Measurements from ENCODE around the gene FIZ1.

Gene FIZ1

DNA sequence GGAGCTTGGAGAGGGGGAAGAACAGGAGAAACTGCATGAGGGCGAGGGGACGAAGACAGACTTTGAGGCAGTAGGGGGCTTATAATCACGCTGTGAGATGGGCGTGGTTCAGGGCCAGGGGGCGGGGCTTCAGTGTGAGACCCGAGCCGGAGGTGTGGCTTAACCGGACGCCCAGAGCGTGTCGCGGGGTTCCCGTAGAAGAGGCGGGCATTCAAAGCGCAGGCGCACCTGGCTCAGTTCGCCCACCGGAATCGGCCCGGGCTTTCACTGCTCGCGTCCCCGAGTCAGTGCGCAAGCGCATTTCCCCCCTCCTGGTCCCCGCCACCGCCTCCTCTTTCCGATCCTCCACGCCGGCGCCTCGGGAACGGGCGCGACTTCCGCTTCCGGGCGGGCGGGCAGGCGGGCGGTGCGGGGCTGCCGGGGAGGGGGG lies 5.9 kb upstream of the FIZ1 start:
- Histone ChIP-seq H3K27me3 (ENCODE audit: control insufficient read depth in 2 of 2, insufficient read depth in 2 of 2, low read length in 2 of 2) (no peaks in the 10 kb centered on the region), H3K9ac (ENCODE audit: low read depth in 1 of 2, low read length in 2 of 2) (peak overlapping the region; percentile 63 to 68), H3K4me3 (ENCODE audit: low read length in 2 of 2) (peak overlapping the region; percentile 90 to 91), H3K9me3 (ENCODE audit: control insufficient read depth in 2 of 2, low read length in 2 of 2) (no peaks in the 10 kb centered on the region), H3K4me1 (ENCODE audit: control insufficient read depth in 2 of 2, insufficient read depth in 2 of 2, low read length in 2 of 2) (peaks cover 24 to 28% of the 10 kb centered on the region in 2 donors), H3K36me3 (ENCODE audit: control insufficient read depth in 2 of 2, insufficient read depth in 2 of 2, low read length in 2 of 2) (peaks cover 0 to 8% of the 10 kb centered on the region in 2 donors), H3K27ac (ENCODE audit: low read depth in 2 of 2, low read length in 2 of 2) (peak overlapping the region; percentile 92 to 93)

- Histone ChIP-seq H3K27me3 (ENCODE audit: control insufficient read depth in 2 of 2, insufficient read depth in 2 of 2, low read length in 2 of 2) (no peaks in the 10 kb centered on the region), H3K4me1 (ENCODE audit: control insufficient read depth in 2 of 2, insufficient read depth in 2 of 2, low read length in 2 of 2) (peaks cover 25 to 28% of the 10 kb centered on the region in 2 donors), H3K27ac (ENCODE audit: low read depth in 2 of 2, low read length in 2 of 2) (no peak overlapping the region), H3K36me3 (ENCODE audit: control insufficient read depth in 2 of 2, insufficient read depth in 2 of 2, low read length in 2 of 2) (no peaks in the 10 kb centered on the region), H3K4me3 (ENCODE audit: low read length in 2 of 2) (no peak overlapping the region), H3K9me3 (ENCODE audit: control insufficient read depth in 2 of 2, low read length in 2 of 2) (no peaks in the 10 kb centered on the region), H3K9ac (ENCODE audit: low read depth in 1 of 2, low read length in 2 of 2) (no peak overlapping the region)
Observed at GRCh38 chr19:55603581-55604292, 4.4 kb upstream of the FIZ1 start.

DNA sequence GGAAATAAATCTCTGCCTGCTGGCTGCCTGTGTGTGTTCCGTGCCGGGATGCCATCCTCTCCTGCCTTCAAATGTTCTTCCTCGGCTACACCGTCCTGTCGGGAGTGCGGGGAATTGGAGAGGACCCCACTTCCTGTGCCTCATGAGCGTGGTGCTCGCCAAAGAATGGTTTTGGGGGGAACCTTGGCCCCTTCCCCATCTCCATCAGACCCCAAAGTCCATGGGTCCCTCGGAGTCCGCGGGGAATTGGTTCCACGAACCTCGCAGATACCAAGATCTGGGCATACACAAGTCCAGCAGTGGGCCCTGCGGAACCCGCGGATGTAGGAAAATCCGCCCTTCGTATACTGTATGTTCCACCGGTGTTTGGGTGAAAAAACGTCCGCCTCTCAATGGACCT lies 3.8 kb upstream of the FIZ1 start:
- H3K9me3 ChIP-seq (ENCODE audit: control insufficient read depth in 2 of 2, low read length in 2 of 2) = no peaks in the 10 kb centered on the region
- no peak overlapping the region for H3K9ac ChIP-seq (ENCODE audit: low read depth in 1 of 2, low read length in 2 of 2)
- H3K4me1 ChIP-seq (ENCODE audit: control insufficient read depth in 2 of 2, insufficient read depth in 2 of 2, low read length in 2 of 2) = peaks cover 27 to 28% of the 10 kb centered on the region in 2 donors
- H3K36me3 ChIP-seq (ENCODE audit: control insufficient read depth in 2 of 2, insufficient read depth in 2 of 2, low read length in 2 of 2) = no peaks in the 10 kb centered on the region
- H3K4me3 ChIP-seq (ENCODE audit: low read length in 2 of 2) = no peak overlapping the region
- no peak overlapping the region for H3K27ac ChIP-seq (ENCODE audit: low read depth in 2 of 2, low read length in 2 of 2)
- no peaks in the 10 kb centered on the region for H3K27me3 ChIP-seq (ENCODE audit: control insufficient read depth in 2 of 2, insufficient read depth in 2 of 2, low read length in 2 of 2)

DNA sequence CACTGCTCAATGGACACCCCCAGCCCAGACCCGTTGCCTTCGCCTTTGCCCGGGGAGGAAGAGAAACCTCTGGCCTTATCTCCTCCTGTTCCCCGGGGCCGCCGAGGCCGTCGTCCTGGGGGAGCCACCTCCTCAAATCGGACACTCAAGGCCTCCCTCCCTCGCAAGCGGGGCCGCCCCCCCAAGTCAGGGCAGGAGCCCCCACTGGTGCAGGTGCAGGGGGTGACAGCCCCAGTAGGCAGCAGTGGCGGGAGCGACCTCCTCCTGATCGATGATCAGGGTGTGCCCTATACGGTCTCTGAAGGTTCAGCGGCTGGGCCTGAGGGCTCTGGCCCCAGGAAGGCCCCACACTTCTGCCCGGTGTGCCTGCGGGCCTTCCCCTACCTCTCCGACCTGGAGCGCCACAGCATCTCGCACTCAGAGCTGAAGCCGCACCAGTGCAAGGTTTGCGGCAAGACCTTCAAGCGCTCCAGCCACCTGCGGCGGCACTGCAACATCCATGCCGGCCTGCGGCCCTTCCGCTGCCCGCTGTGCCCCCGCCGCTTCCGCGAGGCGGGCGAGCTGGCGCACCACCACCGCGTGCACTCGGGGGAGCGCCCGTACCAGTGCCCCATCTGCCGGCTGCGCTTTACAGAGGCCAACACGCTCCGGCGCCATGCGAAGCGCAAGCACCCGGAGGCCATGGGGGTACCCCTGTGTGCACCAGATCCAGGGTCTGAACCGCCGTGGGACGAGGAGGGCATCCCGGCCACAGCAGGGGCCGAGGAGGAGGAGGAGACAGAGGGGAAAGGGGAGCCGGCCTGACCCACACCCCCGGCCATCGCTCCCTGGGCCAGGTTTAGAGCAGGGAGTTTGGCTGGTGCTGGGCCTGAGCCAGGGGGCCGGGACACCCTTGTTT lies 3.0 kb upstream of the FIZ1 start:
- Histone ChIP-seq H3K4me1 (ENCODE audit: control insufficient read depth in 2 of 2, insufficient read depth in 2 of 2, low read length in 2 of 2) (peaks cover 27 to 28% of the 10 kb centered on the region in 2 donors), H3K36me3 (ENCODE audit: control insufficient read depth in 2 of 2, insufficient read depth in 2 of 2, low read length in 2 of 2) (no peaks in the 10 kb centered on the region), H3K27me3 (ENCODE audit: control insufficient read depth in 2 of 2, insufficient read depth in 2 of 2, low read length in 2 of 2) (no peaks in the 10 kb centered on the region), H3K4me3 (ENCODE audit: low read length in 2 of 2) (no peak overlapping the region), H3K9me3 (ENCODE audit: control insufficient read depth in 2 of 2, low read length in 2 of 2) (no peaks in the 10 kb centered on the region), H3K27ac (ENCODE audit: low read depth in 2 of 2, low read length in 2 of 2) (no peak overlapping the region), H3K9ac (ENCODE audit: low read depth in 1 of 2, low read length in 2 of 2) (no peak overlapping the region)

- no peaks in the 10 kb centered on the region for H3K9me3 ChIP-seq (ENCODE audit: control insufficient read depth in 2 of 2, low read length in 2 of 2)
- peak overlapping the region; percentile 74 to 75 for H3K9ac ChIP-seq (ENCODE audit: low read depth in 1 of 2, low read length in 2 of 2)
- peak overlapping the region; percentile 93 to 98 for H3K27ac ChIP-seq (ENCODE audit: low read depth in 2 of 2, low read length in 2 of 2)
- peaks cover 18 to 20% of the 10 kb centered on the region in 2 donors for H3K4me1 ChIP-seq (ENCODE audit: control insufficient read depth in 2 of 2, insufficient read depth in 2 of 2, low read length in 2 of 2)
- H3K36me3 ChIP-seq (ENCODE audit: control insufficient read depth in 2 of 2, insufficient read depth in 2 of 2, low read length in 2 of 2) = peaks cover 0 to 5% of the 10 kb centered on the region in 2 donors
- H3K27me3 ChIP-seq (ENCODE audit: control insufficient read depth in 2 of 2, insufficient read depth in 2 of 2, low read length in 2 of 2) = no peaks in the 10 kb centered on the region
- peak overlapping the region; percentile 77 to 93 for H3K4me3 ChIP-seq (ENCODE audit: low read length in 2 of 2)
Observed at GRCh38 chr19:55601084-55601483, 1.8 kb upstream of the FIZ1 start.

- Histone ChIP-seq H3K4me3 (ENCODE audit: low read length in 2 of 2) (peak overlapping the region; percentile 77 to 93), H3K36me3 (ENCODE audit: control insufficient read depth in 2 of 2, insufficient read depth in 2 of 2, low read length in 2 of 2) (peaks cover 0 to 8% of the 10 kb centered on the region in 2 donors), H3K27ac (ENCODE audit: low read depth in 2 of 2, low read length in 2 of 2) (peak overlapping the region; percentile 93 to 98), H3K4me1 (ENCODE audit: control insufficient read depth in 2 of 2, insufficient read depth in 2 of 2, low read length in 2 of 2) (peaks cover 16 to 17% of the 10 kb centered on the region in 2 donors), H3K27me3 (ENCODE audit: control insufficient read depth in 2 of 2, insufficient read depth in 2 of 2, low read length in 2 of 2) (no peaks in the 10 kb centered on the region), H3K9ac (ENCODE audit: low read depth in 1 of 2, low read length in 2 of 2) (peak overlapping the region; percentile 74 to 75), H3K9me3 (ENCODE audit: control insufficient read depth in 2 of 2, low read length in 2 of 2) (no peaks in the 10 kb centered on the region)
Observed at GRCh38 chr19:55600662-55601028, 1.3 kb upstream of the FIZ1 start.

DNA sequence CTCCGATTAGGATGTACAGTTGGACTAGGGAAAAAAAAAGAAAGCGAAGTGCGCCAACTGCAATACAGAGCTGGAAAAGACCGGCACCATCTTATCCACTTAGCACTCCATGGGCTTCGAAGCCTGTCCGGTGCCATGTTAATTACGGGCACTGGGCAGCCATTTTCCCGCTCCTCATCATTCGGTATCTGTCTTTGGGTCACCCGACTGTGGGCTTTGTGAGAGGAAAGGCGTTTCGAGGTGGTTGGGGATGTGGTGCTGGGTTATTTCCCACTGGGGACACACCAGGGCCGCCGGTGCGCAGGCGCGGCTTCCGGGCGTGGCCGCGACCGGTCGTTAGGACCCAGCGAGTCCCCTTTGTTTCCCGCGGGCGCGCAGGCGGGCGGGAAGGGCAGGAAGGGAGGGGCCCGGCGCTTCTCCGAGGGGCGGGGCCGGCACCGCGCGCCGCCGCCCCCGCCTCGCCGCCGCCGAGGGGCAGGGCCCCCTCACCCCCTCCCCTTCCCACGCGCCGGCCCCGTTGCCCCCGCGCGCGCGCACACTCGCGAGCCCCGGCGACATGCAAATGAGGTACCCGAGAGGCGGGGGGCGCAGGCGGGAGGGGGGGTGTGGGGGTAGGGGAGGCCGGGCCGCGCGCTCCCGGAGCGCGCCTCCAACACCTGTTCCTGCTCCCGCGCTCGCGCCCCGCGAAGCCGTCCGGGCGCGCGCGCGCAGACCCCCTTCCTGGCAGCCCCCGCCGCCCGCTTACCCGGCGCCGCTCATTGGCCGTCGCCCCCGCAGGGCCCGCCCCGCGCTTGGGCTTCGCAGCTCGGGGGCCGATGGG lies 735 bp upstream of the FIZ1 start, which contains the start of gene ZNF524:
Gene ZNF524 (plus strand): TSS at position 447 of the 820 bp plus-strand sequence. CDS start 1,825 bp downstream, outside the sequence.
- peak within 1 kb of the TSS; percentile 93 to 98 for H3K27ac ChIP-seq (ENCODE audit: low read depth in 2 of 2, low read length in 2 of 2)
- no peaks in the 10 kb centered on the region for H3K9me3 ChIP-seq (ENCODE audit: control insufficient read depth in 2 of 2, low read length in 2 of 2)
- H3K4me3 ChIP-seq (ENCODE audit: low read length in 2 of 2) = peak within 1 kb of the TSS; percentile 93 to 97
- no peaks in the 10 kb centered on the region for H3K27me3 ChIP-seq (ENCODE audit: control insufficient read depth in 2 of 2, insufficient read depth in 2 of 2, low read length in 2 of 2)
- peak within 1 kb of the TSS; percentile 75 to 77 for H3K9ac ChIP-seq (ENCODE audit: low read depth in 1 of 2, low read length in 2 of 2)
- peaks cover 6 to 13% of the 10 kb centered on the region in 2 donors for H3K36me3 ChIP-seq (ENCODE audit: control insufficient read depth in 2 of 2, insufficient read depth in 2 of 2, low read length in 2 of 2)
- peaks cover 16 to 17% of the 10 kb centered on the region in 2 donors for H3K4me1 ChIP-seq (ENCODE audit: control insufficient read depth in 2 of 2, insufficient read depth in 2 of 2, low read length in 2 of 2)

GRCh38 chr19:55598719-55599467 lies 424 bp downstream of the FIZ1 start:
- peaks cover 9 to 16% of the 10 kb centered on the region in 2 donors for H3K36me3 ChIP-seq (ENCODE audit: control insufficient read depth in 2 of 2, insufficient read depth in 2 of 2, low read length in 2 of 2)
- H3K9ac ChIP-seq (ENCODE audit: low read depth in 1 of 2, low read length in 2 of 2) = peak overlapping the region; percentile 75 to 77
- peak overlapping the region; percentile 93 to 98 for H3K27ac ChIP-seq (ENCODE audit: low read depth in 2 of 2, low read length in 2 of 2)
- no peaks in the 10 kb centered on the region for H3K27me3 ChIP-seq (ENCODE audit: control insufficient read depth in 2 of 2, insufficient read depth in 2 of 2, low read length in 2 of 2)
- H3K4me1 ChIP-seq (ENCODE audit: control insufficient read depth in 2 of 2, insufficient read depth in 2 of 2, low read length in 2 of 2) = peaks cover 11% of the 10 kb centered on the region in 2 donors
- peak overlapping the region; percentile 93 to 97 for H3K4me3 ChIP-seq (ENCODE audit: low read length in 2 of 2)
- H3K9me3 ChIP-seq (ENCODE audit: control insufficient read depth in 2 of 2, low read length in 2 of 2) = no peaks in the 10 kb centered on the region

GRCh38 chr19:55598034-55598433 lies 1.3 kb downstream of the FIZ1 start:
- Histone ChIP-seq H3K36me3 (ENCODE audit: control insufficient read depth in 2 of 2, insufficient read depth in 2 of 2, low read length in 2 of 2) (peaks cover 9 to 16% of the 10 kb centered on the region in 2 donors), H3K9ac (ENCODE audit: low read depth in 1 of 2, low read length in 2 of 2) (no peak overlapping the region), H3K4me3 (ENCODE audit: low read length in 2 of 2) (no peak overlapping the region), H3K4me1 (ENCODE audit: control insufficient read depth in 2 of 2, insufficient read depth in 2 of 2, low read length in 2 of 2) (peaks cover 7 to 11% of the 10 kb centered on the region in 2 donors), H3K27ac (ENCODE audit: low read depth in 2 of 2, low read length in 2 of 2) (no peak overlapping the region), H3K9me3 (ENCODE audit: control insufficient read depth in 2 of 2, low read length in 2 of 2) (no peaks in the 10 kb centered on the region), H3K27me3 (ENCODE audit: control insufficient read depth in 2 of 2, insufficient read depth in 2 of 2, low read length in 2 of 2) (no peaks in the 10 kb centered on the region)

All from mucosa of rectum (tissue), 2 donors.